ENCODE measurements around the gene DNASE2. TPM values are rescaled to one million over a fixed set of nuclear protein-coding genes. Genes with fewer than 3 reads are reported as not detected.

Gene DNASE2

DNA sequence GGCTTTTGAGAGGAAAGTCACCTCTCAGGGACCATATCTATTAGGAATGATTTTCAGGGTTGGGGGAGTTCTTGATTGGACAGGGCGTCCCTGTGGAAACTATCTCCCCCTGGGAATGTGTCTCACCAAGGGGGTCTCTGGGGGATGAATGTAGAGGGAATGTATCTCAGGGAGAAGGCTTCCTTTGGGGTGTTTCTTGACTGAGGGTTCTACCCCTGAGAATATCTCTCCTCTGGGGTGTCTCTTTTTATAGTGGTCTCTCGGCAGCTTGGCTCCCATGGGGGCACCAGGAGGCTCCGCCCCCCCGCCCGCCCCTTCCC is 47.9 kb downstream of the DNASE2 start:
- TF ChIP-seq, protein P1, sequence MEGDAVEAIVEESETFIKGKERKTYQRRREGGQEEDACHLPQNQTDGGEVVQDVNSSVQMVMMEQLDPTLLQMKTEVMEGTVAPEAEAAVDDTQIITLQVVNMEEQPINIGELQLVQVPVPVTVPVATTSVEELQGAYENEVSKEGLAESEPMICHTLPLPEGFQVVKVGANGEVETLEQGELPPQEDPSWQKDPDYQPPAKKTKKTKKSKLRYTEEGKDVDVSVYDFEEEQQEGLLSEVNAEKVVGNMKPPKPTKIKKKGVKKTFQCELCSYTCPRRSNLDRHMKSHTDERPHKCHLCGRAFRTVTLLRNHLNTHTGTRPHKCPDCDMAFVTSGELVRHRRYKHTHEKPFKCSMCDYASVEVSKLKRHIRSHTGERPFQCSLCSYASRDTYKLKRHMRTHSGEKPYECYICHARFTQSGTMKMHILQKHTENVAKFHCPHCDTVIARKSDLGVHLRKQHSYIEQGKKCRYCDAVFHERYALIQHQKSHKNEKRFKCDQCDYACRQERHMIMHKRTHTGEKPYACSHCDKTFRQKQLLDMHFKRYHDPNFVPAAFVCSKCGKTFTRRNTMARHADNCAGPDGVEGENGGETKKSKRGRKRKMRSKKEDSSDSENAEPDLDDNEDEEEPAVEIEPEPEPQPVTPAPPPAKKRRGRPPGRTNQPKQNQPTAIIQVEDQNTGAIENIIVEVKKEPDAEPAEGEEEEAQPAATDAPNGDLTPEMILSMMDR (IDR thresholded peaks at IDR 0.05; ENCODE audit: insufficient read depth, low read length) = no peak
- no peak for DNase-seq (ENCODE audit: low read depth in 1 of 2, low spot score in 1 of 2)
- peaks cover 62% of the 10 kb centered on the region for H3K27me3 ChIP-seq (ENCODE audit: insufficient read depth, poor library complexity, severe bottlenecking)
- H3K27ac ChIP-seq (replicated peaks) = no peak overlapping the region
- H3K4me3 ChIP-seq (replicated peaks; ENCODE audit: insufficient read depth, low read length) = no peak overlapping the region

DNA sequence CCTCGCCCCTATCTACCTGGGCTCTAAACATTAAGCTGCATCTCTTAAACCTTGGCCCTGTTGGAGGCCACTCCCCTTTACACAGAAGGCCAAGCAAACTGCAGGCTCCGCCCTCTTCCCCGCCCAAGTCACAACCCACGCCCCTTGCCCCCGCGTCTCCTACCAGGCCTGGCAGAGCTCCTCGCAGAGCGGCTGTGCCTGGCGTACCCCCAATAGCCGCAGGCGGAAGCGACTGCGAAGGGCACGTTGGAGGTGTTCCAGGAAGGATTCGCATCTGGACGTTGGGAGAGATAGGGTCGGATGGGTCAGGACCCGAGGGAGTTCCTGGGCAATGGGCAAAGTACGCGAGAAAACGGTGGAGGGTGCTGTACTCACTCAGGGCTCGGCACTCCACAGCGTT is 52.8 kb downstream of the DNASE2 start:
- H3K27me3 ChIP-seq (ENCODE audit: insufficient read depth, poor library complexity, severe bottlenecking) = peaks cover 18% of the 10 kb centered on the region
- H3K27ac ChIP-seq (replicated peaks) = no peak overlapping the region
- no peak for TF ChIP-seq SPI1 (IDR thresholded peaks at IDR 0.05; ENCODE audit: borderline replicate concordance, low read depth)
- TF ChIP-seq, protein P1 (IDR thresholded peaks at IDR 0.05; ENCODE audit: insufficient read depth, low read length) = no peak
- TF ChIP-seq, protein P2, sequence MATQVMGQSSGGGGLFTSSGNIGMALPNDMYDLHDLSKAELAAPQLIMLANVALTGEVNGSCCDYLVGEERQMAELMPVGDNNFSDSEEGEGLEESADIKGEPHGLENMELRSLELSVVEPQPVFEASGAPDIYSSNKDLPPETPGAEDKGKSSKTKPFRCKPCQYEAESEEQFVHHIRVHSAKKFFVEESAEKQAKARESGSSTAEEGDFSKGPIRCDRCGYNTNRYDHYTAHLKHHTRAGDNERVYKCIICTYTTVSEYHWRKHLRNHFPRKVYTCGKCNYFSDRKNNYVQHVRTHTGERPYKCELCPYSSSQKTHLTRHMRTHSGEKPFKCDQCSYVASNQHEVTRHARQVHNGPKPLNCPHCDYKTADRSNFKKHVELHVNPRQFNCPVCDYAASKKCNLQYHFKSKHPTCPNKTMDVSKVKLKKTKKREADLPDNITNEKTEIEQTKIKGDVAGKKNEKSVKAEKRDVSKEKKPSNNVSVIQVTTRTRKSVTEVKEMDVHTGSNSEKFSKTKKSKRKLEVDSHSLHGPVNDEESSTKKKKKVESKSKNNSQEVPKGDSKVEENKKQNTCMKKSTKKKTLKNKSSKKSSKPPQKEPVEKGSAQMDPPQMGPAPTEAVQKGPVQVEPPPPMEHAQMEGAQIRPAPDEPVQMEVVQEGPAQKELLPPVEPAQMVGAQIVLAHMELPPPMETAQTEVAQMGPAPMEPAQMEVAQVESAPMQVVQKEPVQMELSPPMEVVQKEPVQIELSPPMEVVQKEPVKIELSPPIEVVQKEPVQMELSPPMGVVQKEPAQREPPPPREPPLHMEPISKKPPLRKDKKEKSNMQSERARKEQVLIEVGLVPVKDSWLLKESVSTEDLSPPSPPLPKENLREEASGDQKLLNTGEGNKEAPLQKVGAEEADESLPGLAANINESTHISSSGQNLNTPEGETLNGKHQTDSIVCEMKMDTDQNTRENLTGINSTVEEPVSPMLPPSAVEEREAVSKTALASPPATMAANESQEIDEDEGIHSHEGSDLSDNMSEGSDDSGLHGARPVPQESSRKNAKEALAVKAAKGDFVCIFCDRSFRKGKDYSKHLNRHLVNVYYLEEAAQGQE (IDR thresholded peaks at IDR 0.05; ENCODE audit: insufficient replicate concordance, low read depth) = no peak
- no peak for TF ChIP-seq POLR2AphosphoS5 (IDR thresholded peaks at IDR 0.05; ENCODE audit: low read depth)
- H3K4me3 ChIP-seq (replicated peaks; ENCODE audit: insufficient read depth, low read length) = no peak overlapping the region
- peak in 1 of 2 experiments; percentile 27 for DNase-seq (ENCODE audit: low read depth in 1 of 2, low spot score in 1 of 2)

DNA sequence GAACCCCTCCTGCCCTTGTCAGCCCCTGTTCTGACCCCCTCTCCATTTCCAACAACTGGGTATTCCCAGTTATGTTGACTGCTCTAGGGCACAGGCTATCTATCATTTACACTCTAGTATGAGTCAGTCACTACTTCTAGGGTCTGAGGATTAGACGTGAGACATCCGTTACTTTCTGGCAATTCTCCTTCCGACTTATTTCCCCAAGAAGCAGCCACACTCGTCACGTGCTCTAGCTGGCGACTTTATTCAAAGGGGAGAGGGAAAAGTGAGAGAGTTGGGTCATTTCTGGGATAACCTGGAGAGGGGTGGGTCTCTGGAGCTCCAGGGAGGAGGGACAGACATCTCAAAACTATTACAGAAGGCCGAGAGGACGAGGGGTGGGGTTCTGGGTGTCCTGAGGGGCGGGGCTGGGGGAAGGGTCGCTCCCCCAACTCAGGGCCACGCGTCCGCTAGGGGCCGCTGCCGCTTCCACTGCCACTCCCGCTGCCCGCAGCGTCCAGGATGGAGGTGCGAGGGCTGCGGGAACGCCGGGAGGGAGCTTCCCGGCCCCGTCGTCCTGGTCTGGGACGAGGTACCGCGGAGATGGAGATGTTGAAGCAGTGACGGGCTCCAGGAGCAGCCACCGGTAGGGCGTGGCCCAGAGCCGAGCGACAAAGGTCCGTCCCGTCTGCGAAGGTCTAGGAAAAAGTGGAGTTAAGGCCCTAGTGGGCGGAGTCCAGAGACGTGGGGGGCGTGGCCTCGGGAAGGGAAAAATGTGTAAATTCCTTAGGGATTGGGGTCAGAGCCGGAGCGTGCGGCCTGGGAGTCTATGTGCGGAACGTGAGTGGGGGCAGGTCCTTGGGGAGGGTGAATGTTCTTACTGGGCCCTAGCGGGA is 55.8 kb downstream of the DNASE2 start:
- Histone ChIP-seq H3K27me3 (ENCODE audit: insufficient read depth, poor library complexity, severe bottlenecking) (peaks cover 8% of the 10 kb centered on the region), H3K27ac (replicated peaks) (no peak overlapping the region), H3K4me3 (replicated peaks; ENCODE audit: insufficient read depth, low read length) (no peak overlapping the region)
- DNase-seq (ENCODE audit: low read depth in 1 of 2, low spot score in 1 of 2) = no peak
- no peak for TF ChIP-seq GABPA (IDR thresholded peaks at IDR 0.05; ENCODE audit: low read depth)
- TF ChIP-seq, protein P1 (IDR thresholded peaks at IDR 0.05; ENCODE audit: insufficient read depth, low read length) = no peak
- TF ChIP-seq, protein P2 (IDR thresholded peaks at IDR 0.05; ENCODE audit: insufficient replicate concordance, low read depth) = no peak
- no peak for TF ChIP-seq POLR2AphosphoS5 (IDR thresholded peaks at IDR 0.05; ENCODE audit: low read depth)
- no peak for TF ChIP-seq SPI1 (IDR thresholded peaks at IDR 0.05; ENCODE audit: borderline replicate concordance, low read depth)

Small RNA genes lying within 50 kb of the gene (microRNA-seq; reads per million reads assigned to microRNA genes)
- not detected for gene MIR5695
- not detected for gene MIR6794

All from HL-60 (cell line).